WTC11 (cell line): ENCODE data around the gene EYS. TPM values are rescaled to one million over a fixed set of nuclear protein-coding genes. Genes with fewer than 3 reads are reported as not detected.

Experiments used
- ATAC-seq: fragments of 200-7000 bp; cut with Tn5 transposase; 2 replicates; pipeline ENCODE4 v1.10.0; 2021; ENCODE audit warnings: mild to moderate bottlenecking, moderate library complexity
- CTCF ChIA-PET: fragments of 300-600 bp; sonication (Branson Sonifier 250); formaldehyde crosslinking; loops from one replicate; lab custom pipeline; 2021; ENCODE audit warnings: antibody characterized with exemption; lab: Charles Lee
- POLR2A ChIA-PET: fragments of 350-600 bp; sonication (Branson Sonifier 250); formaldehyde crosslinking; loops from one replicate; lab custom pipeline; 2021; ENCODE audit warnings: antibody characterized with exemption; lab: Charles Lee
- DNase-seq: peaks from one replicate; pipeline ENCODE4 v3.0.0; 2021; ENCODE audit warnings: low spot score
- H3K27ac Mint-ChIP-seq: 2 replicates; pipeline ENCODE4 v1.8.0; 2021; ENCODE audit warnings: mixed read lengths
- H3K27me3 Mint-ChIP-seq: 2 replicates; pipeline ENCODE4 v1.8.0; 2021; ENCODE audit warnings: low read depth, mild to moderate bottlenecking, moderate library complexity, mixed read lengths
- H3K36me3 Mint-ChIP-seq: 2 replicates; pipeline ENCODE4 v1.8.0; 2021; ENCODE audit warnings: mixed read lengths
- H3K4me1 Mint-ChIP-seq: 2 replicates; pipeline ENCODE4 v1.8.0; 2022; ENCODE audit warnings: mixed read lengths
- H3K4me3 Mint-ChIP-seq: 2 replicates; pipeline ENCODE4 v1.8.0; 2021; ENCODE audit warnings: mild to moderate bottlenecking, moderate library complexity, mixed read lengths
- H3K9me3 Mint-ChIP-seq: 2 replicates; pipeline ENCODE4 v1.8.0; 2021; ENCODE audit warnings: mixed read lengths
- CREM ChIP-seq: sonication (generic); formaldehyde crosslinking; IDR thresholded peaks from 2 replicates; pipeline ENCODE4 v1.8.1; 2022; ENCODE audit warnings: mild to moderate bottlenecking, missing genetic modification reagents, moderate library complexity
- ELF4 ChIP-seq: sonication (generic); formaldehyde crosslinking; IDR thresholded peaks from 2 replicates; pipeline ENCODE4 v1.8.1; 2022; ENCODE audit warnings: low read depth, mild to moderate bottlenecking, moderate library complexity, missing genetic modification reagents
- EMX1 ChIP-seq: fragments of 250-450 bp; sonication (Bioruptor Pico); IDR thresholded peaks from 2 replicates; pipeline ENCODE4 v1.8.0; 2021; ENCODE audit warnings: mild to moderate bottlenecking
- ESRRA ChIP-seq: sonication (generic); formaldehyde crosslinking; IDR thresholded peaks from 2 replicates; pipeline ENCODE4 v1.8.1; 2022; ENCODE audit warnings: mild to moderate bottlenecking, missing genetic modification reagents, borderline replicate concordance
- ETV6 ChIP-seq: sonication (generic); formaldehyde crosslinking; IDR thresholded peaks from 2 replicates; pipeline ENCODE4 v1.8.1; 2022; ENCODE audit warnings: mild to moderate bottlenecking, missing genetic modification reagents
- FOXP1 ChIP-seq: sonication (generic); formaldehyde crosslinking; IDR thresholded peaks from 2 replicates; pipeline ENCODE4 v1.8.0; 2022; ENCODE audit warnings: missing genetic modification reagents, mild to moderate bottlenecking, moderate library complexity, borderline replicate concordance
- GRHL2 ChIP-seq: fragments of 250-450 bp; sonication (Bioruptor Pico); IDR thresholded peaks from 2 replicates; pipeline ENCODE4 v1.8.0; 2022; ENCODE audit warnings: mild to moderate bottlenecking, moderate library complexity; ENCODE audit not compliant: insufficient replicate concordance, severe bottlenecking
- GTF2I ChIP-seq: fragments of 250-450 bp; sonication (Bioruptor Pico); conservative IDR thresholded peaks from 2 replicates; pipeline ENCODE4 v1.4.0; 2021; ENCODE audit warnings: mild to moderate bottlenecking
- NFATC4 ChIP-seq: fragments of 250-450 bp; sonication (Bioruptor Pico); IDR thresholded peaks from 2 replicates; pipeline ENCODE4 v1.9.0; 2021; ENCODE audit warnings: mild to moderate bottlenecking
- NFYB ChIP-seq: sonication (generic); formaldehyde crosslinking; conservative IDR thresholded peaks from 2 replicates; pipeline ENCODE4 v1.8.0; 2022; ENCODE audit warnings: low read depth, missing genetic modification reagents
- NR1H2 ChIP-seq: sonication (generic); formaldehyde crosslinking; IDR thresholded peaks from 2 replicates; pipeline ENCODE4 v1.9.0; 2021; ENCODE audit warnings: mild to moderate bottlenecking, moderate library complexity, missing genetic modification reagents
- NR3C1 ChIP-seq: sonication (generic); formaldehyde crosslinking; conservative IDR thresholded peaks from 2 replicates; pipeline ENCODE4 v1.8.1; 2023; ENCODE audit warnings: low read depth, mild to moderate bottlenecking, missing genetic modification reagents
- RELA ChIP-seq: sonication (generic); formaldehyde crosslinking; IDR thresholded peaks from 2 replicates; pipeline ENCODE4 v1.8.1; 2022; ENCODE audit warnings: missing genetic modification reagents, mild to moderate bottlenecking, borderline replicate concordance
- TEAD1 ChIP-seq: sonication (generic); formaldehyde crosslinking; IDR thresholded peaks from 2 replicates; pipeline ENCODE4 v1.8.0; 2022; ENCODE audit warnings: mild to moderate bottlenecking, missing genetic modification reagents
- TP53 ChIP-seq: sonication (generic); formaldehyde crosslinking; IDR thresholded peaks from 2 replicates; pipeline ENCODE4 v1.8.1; 2023; ENCODE audit warnings: mild to moderate bottlenecking, missing genetic modification reagents
- ZNF121 ChIP-seq: sonication (generic); formaldehyde crosslinking; IDR thresholded peaks from 2 replicates; pipeline ENCODE4 v1.8.0; 2023; ENCODE audit warnings: missing genetic modification reagents
- ZNF138 ChIP-seq: sonication (generic); formaldehyde crosslinking; conservative IDR thresholded peaks from 2 replicates; pipeline ENCODE4 v1.8.1; 2022; ENCODE audit warnings: mild to moderate bottlenecking, moderate library complexity, missing genetic modification reagents
- ZNF219 ChIP-seq: sonication (generic); formaldehyde crosslinking; IDR thresholded peaks from 2 replicates; pipeline ENCODE4 v1.8.0; 2023; ENCODE audit warnings: missing genetic modification reagents, mild to moderate bottlenecking, borderline replicate concordance
- ZNF317 ChIP-seq: sonication (generic); formaldehyde crosslinking; IDR thresholded peaks from 2 replicates; pipeline ENCODE4 v1.8.1; 2023; ENCODE audit warnings: low read depth, mild to moderate bottlenecking, moderate library complexity, missing genetic modification reagents, borderline replicate concordance
- total RNA-seq: library from RNA; stranded (reverse); gene quantifications from 3 replicates; pipeline ENCODE4 v1.2.3, GENCODE V29; 2021
- TF ChIP-seq, protein P1 (sequence below): sonication (generic); formaldehyde crosslinking; conservative IDR thresholded peaks from 2 replicates; pipeline ENCODE4 v1.8.1; 2022; ENCODE audit warnings: mild to moderate bottlenecking, missing genetic modification reagents
- TF ChIP-seq, protein P2 (sequence below): sonication (generic); formaldehyde crosslinking; IDR thresholded peaks from 2 replicates; pipeline ENCODE4 v1.8.0; 2022; ENCODE audit warnings: mild to moderate bottlenecking, missing genetic modification reagents
- TF ChIP-seq, protein P3 (sequence below): fragments of 250-450 bp; sonication (Bioruptor Pico); conservative IDR thresholded peaks from 2 replicates; pipeline ENCODE4 v1.9.0; 2021; ENCODE audit warnings: mild to moderate bottlenecking
- TF ChIP-seq, protein P4 (sequence below): sonication (generic); formaldehyde crosslinking; IDR thresholded peaks from 2 replicates; pipeline ENCODE4 v1.8.0; 2022; ENCODE audit warnings: mild to moderate bottlenecking, missing genetic modification reagents
- TF ChIP-seq, protein P5 (sequence below): fragments of 250-450 bp; sonication (Bioruptor Pico); IDR thresholded peaks from 2 replicates; pipeline ENCODE4 v1.9.0; 2021; ENCODE audit warnings: moderate library complexity, mild to moderate bottlenecking, inconsistent platforms, borderline replicate concordance
- TF ChIP-seq, protein P6 (sequence below): sonication (generic); formaldehyde crosslinking; IDR thresholded peaks from 2 replicates; pipeline ENCODE4 v1.8.0; 2022; ENCODE audit warnings: mild to moderate bottlenecking, missing genetic modification reagents
- TF ChIP-seq, protein P7 (sequence below): sonication (generic); formaldehyde crosslinking; IDR thresholded peaks from 2 replicates; pipeline ENCODE4 v1.8.0; 2023; ENCODE audit warnings: missing genetic modification reagents

EYS gene
- total RNA-seq, 1 experiment from 2014 or later, result not detected

DNA sequence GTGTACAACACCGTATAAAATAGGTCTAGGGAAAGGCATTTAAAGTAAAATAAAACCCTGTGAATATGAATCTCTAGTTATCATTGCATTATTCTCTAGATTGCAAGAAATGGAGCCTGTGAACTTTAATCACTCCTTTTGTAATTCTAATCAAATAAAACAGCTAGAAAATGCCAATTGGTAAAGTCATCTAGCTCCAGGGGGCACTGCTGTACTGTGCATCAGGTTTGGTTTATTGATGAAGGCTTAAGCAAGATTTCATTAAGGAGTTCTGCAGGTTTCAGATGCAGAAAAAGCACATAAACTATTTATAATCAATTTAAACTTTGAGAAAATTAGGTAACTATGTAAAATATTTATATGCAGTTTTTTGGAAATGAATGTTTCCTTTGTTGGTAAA is 1426.5 kb downstream of the EYS start:
- TF ChIP-seq FOXP1 (CRISPR knock-in tag) (no peak), TEAD1 (no peak), CREM (no peak), NR1H2 (CRISPR knock-in tag) (no peak), NR3C1 (no peak), ETV6 (CRISPR knock-in tag) (no peak), NFYB (CRISPR knock-in tag) (no peak), ZNF121 (CRISPR knock-in tag) (no peak), ESRRA (CRISPR knock-in tag) (no peak), ZNF317 (CRISPR knock-in tag) (no peak), GRHL2 (CRISPR knock-in tag) (no peak)
- TF ChIP-seq, protein P1, sequence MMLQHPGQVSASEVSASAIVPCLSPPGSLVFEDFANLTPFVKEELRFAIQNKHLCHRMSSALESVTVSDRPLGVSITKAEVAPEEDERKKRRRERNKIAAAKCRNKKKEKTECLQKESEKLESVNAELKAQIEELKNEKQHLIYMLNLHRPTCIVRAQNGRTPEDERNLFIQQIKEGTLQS (CRISPR knock-in tag), result no peak
- H3K4me1 Mint-ChIP-seq, result peaks cover 4% of the 10 kb centered on the region; the same call in 1 of the 2 replicates

DNA sequence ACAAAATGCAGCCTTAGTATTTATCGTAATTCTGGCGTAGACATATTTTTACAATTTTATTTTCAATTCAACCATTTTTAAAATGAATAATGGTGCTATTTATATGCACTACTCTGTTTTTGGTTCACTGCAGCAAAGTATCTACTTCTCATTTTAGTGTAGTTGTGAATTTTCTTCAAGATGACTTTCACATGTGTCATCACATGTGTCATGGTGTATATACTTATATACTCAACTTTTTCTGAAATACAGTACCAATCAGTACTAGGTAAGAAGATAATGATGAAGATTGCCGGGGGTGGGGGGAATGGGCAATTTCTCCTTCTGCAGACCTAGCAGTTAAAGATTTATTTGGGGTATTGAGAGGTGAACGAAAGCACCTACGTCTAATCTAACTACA is 1436.9 kb downstream of the EYS start:
- H3K27me3 Mint-ChIP-seq, result no peaks in the 10 kb centered on the region; the same call in 1 of the 2 replicates
- DNase-seq, result no peak
- peaks cover 4% of the 10 kb centered on the region; the same call in 1 of the 2 replicates for H3K4me1 Mint-ChIP-seq
- peaks cover 27% of the 10 kb centered on the region for H3K9me3 Mint-ChIP-seq
- peaks cover 14% of the 10 kb centered on the region for H3K36me3 Mint-ChIP-seq
- TF ChIP-seq GTF2I (CRISPR knock-in tag) (no peak), RELA (no peak)
- TF ChIP-seq, protein P2, sequence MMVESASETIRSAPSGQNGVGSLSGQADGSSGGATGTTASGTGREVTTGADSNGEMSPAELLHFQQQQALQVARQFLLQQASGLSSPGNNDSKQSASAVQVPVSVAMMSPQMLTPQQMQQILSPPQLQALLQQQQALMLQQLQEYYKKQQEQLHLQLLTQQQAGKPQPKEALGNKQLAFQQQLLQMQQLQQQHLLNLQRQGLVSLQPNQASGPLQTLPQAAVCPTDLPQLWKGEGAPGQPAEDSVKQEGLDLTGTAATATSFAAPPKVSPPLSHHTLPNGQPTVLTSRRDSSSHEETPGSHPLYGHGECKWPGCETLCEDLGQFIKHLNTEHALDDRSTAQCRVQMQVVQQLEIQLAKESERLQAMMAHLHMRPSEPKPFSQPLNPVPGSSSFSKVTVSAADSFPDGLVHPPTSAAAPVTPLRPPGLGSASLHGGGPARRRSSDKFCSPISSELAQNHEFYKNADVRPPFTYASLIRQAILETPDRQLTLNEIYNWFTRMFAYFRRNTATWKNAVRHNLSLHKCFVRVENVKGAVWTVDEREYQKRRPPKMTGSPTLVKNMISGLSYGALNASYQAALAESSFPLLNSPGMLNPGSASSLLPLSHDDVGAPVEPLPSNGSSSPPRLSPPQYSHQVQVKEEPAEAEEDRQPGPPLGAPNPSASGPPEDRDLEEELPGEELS, result no peak
- TF ChIP-seq, protein P3, sequence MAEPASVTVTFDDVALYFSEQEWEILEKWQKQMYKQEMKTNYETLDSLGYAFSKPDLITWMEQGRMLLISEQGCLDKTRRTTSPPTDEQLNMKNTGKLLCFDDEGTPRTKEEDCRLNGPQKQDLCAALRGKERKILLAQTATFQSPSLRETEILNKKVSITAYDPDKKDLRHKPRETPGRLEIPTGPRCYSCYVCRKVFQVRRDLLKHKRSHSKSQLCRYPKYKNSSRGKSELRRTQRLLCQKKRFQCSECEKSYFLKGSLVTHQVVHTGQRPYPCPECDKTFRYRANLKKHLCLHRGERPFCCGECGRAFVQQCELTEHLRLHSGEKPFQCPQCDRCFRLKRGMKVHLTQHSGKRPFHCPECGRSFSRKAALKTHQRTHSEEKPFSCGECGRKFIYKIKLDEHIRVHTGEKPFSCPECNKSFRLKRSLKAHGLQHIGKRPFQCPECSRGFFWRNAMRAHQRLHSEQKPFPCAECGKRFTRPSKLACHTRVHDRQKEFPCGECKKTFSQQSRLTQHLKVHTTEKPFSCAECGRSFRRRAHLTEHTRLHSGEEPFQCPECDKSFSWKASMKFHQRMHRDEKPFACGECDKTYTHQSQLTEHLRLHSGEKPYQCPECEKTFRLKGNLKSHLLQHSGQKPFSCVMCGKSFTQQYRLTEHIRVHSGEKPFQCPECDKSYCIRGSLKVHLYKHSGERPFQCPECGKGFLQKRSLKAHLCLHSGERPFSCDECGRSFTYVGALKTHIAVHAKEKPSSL (CRISPR knock-in tag), result no peak
- TF ChIP-seq, all 79 proteins: peak for 0
- no peak overlapping the region for H3K4me3 Mint-ChIP-seq
- ATAC-seq, result no peak
- ChIA-PET POLR2A (no interaction called here), CTCF (no interaction called here)
- H3K27ac Mint-ChIP-seq, result no peak overlapping the region

More for the DNA sequence above, 1426.5 kb downstream of the EYS start:
- H3K9me3 Mint-ChIP-seq, result peaks cover 40% of the 10 kb centered on the region
- ChIA-PET CTCF (no interaction called here), POLR2A (no interaction called here)
- H3K27me3 Mint-ChIP-seq, result no peaks in the 10 kb centered on the region; the same call in 1 of the 2 replicates
- peak; percentile 15 for DNase-seq
- H3K36me3 Mint-ChIP-seq, result peaks cover 22% of the 10 kb centered on the region
- no peak overlapping the region for H3K4me3 Mint-ChIP-seq
- H3K27ac Mint-ChIP-seq, result no peak overlapping the region
- ATAC-seq, result no peak

DNA sequence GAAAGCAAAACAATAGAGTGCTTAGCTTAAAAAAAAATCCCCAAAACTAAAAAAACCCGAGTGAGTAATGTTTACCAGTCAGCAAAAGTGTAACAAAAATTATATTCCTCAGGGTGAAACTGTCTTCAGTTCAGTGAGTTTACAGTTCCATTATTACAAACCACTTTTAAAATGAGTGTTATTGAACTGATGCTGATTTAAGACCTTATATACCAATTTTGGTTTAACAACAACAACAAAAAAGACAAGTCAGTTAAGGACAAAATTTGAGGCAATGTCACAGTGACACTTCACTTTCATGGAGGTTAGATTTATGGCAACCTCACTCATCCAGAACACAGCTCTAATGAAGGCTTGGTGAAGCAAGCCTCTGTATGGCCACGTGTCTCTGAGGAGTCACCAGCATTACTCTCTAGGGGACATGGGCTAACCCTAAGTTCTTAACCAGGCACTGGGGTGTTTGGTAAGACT is 1440.6 kb downstream of the EYS start:
- H3K36me3 Mint-ChIP-seq, result peaks cover 9% of the 10 kb centered on the region
- no peak overlapping the region for H3K4me3 Mint-ChIP-seq
- no peak overlapping the region for H3K27ac Mint-ChIP-seq
- no peak for DNase-seq
- peaks cover 20% of the 10 kb centered on the region for H3K9me3 Mint-ChIP-seq
- no peaks in the 10 kb centered on the region; the same call in 1 of the 2 replicates for H3K27me3 Mint-ChIP-seq
- H3K4me1 Mint-ChIP-seq, result peaks cover 21% of the 10 kb centered on the region
- POLR2A ChIA-PET, result no interaction called here
- CTCF ChIA-PET, result no interaction called here
- no peak for ATAC-seq
- no peak for TF ChIP-seq ZNF219 (CRISPR knock-in tag)
- TF ChIP-seq, protein P4, sequence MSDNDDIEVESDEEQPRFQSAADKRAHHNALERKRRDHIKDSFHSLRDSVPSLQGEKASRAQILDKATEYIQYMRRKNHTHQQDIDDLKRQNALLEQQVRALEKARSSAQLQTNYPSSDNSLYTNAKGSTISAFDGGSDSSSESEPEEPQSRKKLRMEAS, result no peak
- no peak for TF ChIP-seq ELF4
- no peak for TF ChIP-seq NFATC4
- TF ChIP-seq EMX1 (CRISPR knock-in tag), result no peak
- no peak for TF ChIP-seq TP53 (CRISPR knock-in tag)
- no peak for TF ChIP-seq ZNF138
- no peak for TF ChIP-seq GTF2I (CRISPR knock-in tag)
- TF ChIP-seq, protein P5, sequence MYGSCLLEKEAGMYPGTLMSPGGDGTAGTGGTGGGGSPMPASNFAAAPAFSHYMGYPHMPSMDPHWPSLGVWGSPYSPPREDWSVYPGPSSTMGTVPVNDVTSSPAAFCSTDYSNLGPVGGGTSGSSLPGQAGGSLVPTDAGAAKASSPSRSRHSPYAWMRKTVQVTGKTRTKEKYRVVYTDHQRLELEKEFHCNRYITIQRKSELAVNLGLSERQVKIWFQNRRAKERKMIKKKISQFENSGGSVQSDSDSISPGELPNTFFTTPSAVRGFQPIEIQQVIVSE, result no peak
- TF ChIP-seq, protein P6, sequence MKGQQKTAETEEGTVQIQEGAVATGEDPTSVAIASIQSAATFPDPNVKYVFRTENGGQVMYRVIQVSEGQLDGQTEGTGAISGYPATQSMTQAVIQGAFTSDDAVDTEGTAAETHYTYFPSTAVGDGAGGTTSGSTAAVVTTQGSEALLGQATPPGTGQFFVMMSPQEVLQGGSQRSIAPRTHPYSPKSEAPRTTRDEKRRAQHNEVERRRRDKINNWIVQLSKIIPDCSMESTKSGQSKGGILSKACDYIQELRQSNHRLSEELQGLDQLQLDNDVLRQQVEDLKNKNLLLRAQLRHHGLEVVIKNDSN (CRISPR knock-in tag), result no peak
- TF ChIP-seq, protein P7, sequence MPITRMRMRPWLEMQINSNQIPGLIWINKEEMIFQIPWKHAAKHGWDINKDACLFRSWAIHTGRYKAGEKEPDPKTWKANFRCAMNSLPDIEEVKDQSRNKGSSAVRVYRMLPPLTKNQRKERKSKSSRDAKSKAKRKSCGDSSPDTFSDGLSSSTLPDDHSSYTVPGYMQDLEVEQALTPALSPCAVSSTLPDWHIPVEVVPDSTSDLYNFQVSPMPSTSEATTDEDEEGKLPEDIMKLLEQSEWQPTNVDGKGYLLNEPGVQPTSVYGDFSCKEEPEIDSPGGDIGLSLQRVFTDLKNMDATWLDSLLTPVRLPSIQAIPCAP (CRISPR knock-in tag), result no peak
